Cardiac septum (tissue), 1 donor: ENCODE results near the gene CELF1. TPM values are rescaled to one million over a fixed set of nuclear protein-coding genes. Genes with fewer than 3 reads are reported as not detected.
"Not testable (repeated sequence)": the region's sequence is repeated elsewhere in the genome, so short reads cannot be mapped to it uniquely, and the experiment has no call there.

ENCODE experiments used
- DNase-seq: peaks from one replicate; pipeline ENCODE4 v3.0.0-alpha.2; 2020; ENCODE audit warnings: low spot score
- intact Hi-C: fragments of 100-400 bp; cut with DNase I; formaldehyde crosslinking; loops from one replicate; pipeline ENCODE4 v1.14.0; 2022
- total RNA-seq: library from RNA; stranded (reverse); fragmentation: NEBNext Ultra II Directional; extraction: Animal tissue kit (Norgen Biotek cat#: 25700); gene quantifications from one replicate; pipeline ENCODE4 v1.2.1, GENCODE V29; 2021
- donor health status: DM: no; HTN: no; CAD: no.

CELF1 gene
- total RNA-seq, 1 donor from 2014 or later, result 102 TPM

DNA sequence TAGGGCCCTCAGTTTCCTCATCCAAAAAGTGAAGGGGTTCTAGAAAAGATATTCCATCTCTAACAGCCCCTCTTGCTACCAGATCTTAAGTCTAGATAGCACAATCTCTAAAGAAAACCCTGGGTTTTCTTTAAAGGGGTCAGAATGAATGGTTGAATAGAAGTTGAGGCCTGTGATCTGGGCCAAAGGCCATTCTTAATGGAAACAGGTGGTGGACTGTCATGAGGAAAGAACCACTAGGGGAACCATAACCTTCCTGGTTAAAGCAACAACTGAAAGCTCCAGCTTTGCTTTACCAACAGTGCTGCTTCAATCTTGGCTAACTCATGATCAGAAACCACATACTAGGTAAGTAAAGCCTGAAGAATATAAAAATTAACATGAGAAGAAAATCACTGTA, 1.8 kb downstream of the CELF1 start:
- no peak for DNase-seq
- intact Hi-C loops, result loop anchor here (5.0 kb wide), 2 partner anchors 44 to 84 kb away; no protein-coding TSS in a partner anchor

DNA sequence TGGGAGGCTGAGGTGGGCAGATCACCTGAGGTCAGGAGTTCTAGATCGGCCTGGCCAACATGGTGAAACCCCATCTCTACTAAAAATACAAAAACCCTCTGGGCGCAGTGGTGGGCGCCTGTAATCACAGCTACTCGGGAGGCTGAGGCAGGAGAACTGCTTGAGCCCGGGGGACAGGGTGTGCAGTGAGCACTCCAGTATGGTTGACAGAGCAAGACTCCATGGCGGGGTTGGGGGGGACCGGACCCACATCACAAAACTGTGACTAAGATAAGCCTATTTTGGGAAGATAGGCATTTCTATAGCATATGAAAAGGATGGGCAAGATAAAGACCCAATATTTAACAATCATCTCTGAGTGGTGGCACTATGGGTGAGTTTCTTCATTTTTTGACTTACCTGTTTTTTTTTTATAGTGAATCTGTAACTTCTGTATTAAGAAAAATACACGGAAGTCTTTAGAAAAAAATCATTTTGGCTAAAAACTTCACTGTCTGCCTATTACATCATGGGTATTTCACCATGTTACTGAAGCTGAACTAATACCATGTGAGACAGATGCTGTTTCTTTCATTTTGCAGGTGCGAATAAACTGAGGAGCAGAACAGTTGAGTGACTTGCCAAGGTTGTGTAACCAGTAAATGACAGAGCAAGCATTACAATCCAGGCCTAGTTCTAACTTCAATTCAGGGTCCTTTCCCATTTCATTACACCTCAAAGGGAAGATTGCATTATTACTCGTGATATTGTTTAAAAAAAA, 2.5 kb downstream of the CELF1 start:
- intact Hi-C loops, result loop anchor here (5.0 kb wide), 2 partner anchors 43 to 83 kb away; no protein-coding TSS in a partner anchor

DNA sequence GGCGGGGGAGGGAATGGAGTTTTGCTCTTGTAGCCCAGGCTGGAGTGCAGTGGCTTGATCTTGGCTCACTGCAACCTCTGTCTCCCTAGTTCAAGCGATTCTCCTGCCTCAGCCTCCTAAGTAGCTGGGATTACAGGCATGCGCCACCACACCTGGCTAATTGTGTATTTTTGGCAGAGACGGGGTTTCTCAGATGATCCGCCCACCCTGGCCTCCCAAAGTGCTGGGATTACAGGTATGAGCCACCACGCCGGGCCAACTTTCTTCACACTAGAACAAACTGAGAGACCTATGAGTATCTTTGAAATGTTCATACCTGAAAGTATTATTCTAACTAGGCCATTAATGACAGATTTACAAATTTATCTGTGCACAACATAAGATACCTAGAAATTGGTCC, 6.7 kb downstream of the CELF1 start:
- not testable (repeated sequence) for DNase-seq

More for the DNA sequence above, 2.5 kb downstream of the CELF1 start:
- no peak for DNase-seq

DNA sequence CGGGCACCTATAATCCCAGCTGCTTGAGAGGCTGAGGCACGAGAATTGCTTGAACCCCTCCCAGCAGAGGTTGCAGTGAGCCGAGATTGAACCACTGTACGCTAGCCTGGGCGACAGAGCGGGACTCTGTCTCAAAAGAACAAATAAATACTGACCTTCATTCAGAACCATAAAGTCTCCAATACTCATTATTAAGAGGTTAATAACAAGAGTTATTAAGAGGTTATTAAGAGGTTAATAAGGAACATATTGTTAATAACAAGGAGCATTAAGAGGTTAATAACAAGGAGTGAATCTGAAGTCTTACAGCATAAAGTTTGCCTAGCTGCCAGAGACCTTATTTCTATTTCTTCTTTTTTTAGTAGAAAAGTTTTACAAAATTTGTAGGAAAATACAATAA, 7.6 kb downstream of the CELF1 start:
- DNase-seq, result no peak
- intact Hi-C loops, result no loop called here

More for the DNA sequence above, 6.7 kb downstream of the CELF1 start:
- intact Hi-C loops, result not testable (repeated sequence)

DNA sequence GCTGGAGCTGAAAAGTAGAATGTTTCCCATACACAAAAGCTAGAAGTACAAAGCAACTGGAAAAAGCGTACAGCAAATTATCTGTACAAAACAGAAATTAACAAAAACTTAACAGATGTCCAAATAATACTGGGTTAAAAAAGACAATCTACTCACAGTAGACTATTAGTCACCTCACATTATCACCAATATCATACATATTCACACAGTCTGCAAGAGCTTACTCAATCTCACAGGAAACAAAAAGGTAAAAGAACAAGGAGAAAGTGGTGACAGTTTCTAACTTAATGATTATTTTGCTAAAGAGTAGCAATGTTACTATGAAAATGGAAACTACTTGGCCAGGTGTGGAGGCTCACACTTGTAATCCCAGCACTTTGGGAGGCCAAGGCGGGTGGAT, 11.9 kb downstream of the CELF1 start:
- intact Hi-C loops, result no loop called here
- DNase-seq, result no peak

DNA sequence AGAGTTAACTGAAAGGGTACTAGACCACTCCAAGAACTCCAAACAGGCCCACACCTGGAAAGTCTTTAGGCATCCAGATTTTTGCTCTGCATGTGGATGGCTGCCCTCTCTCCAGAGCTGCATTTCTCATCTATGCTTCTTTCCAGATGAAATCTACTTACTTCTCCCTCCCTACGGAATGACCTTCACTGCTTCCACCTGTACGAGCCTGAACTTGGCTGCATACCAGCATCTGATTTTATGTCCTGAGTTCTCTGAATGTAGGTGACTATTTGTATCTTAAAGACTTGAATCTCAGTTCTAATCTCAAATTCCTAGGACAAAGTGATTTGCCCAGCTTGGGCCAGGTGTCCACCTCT, 13.3 kb downstream of the CELF1 start:
- DNase-seq, result no peak
- intact Hi-C loops, result no loop called here

DNA sequence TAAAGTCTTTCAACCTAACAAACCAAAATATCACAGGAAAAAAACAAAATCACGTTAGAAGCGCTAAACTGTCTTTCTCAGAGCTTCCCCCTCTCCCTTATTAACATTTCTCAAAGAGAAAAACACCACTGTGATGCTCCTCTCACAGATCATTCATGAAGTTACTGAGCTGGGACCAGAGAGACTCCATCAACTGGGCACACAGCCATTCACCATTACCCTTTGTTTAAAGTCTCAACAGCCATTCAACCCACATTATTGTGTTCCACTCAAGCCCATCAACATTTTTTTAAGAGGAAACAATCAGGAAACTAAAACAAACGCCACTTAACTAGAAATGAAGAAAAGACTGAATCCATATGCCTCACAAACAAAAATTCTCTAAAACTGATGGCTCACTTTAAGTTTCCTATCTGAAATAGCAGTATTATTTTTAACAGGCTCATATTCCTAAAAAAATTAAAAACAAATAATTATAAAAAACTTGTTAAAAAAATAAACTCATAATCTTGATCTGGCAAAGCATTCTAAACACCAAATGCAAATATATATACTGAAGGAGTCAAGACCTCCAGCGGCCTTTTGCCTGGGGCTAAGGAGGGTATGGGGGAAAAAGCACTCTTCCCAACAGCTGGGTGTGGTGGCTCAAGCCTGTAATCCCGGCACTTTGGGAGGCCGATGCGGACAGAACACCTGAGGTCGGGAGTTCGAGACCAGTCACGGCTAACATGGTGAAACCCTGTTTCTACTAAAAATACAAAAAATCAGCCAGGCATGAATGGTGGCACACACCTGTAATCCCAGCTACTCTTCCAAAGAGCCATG, 14.0 kb downstream of the CELF1 start:
- intact Hi-C loops, result no loop called here
- DNase-seq, result no peak

DNA sequence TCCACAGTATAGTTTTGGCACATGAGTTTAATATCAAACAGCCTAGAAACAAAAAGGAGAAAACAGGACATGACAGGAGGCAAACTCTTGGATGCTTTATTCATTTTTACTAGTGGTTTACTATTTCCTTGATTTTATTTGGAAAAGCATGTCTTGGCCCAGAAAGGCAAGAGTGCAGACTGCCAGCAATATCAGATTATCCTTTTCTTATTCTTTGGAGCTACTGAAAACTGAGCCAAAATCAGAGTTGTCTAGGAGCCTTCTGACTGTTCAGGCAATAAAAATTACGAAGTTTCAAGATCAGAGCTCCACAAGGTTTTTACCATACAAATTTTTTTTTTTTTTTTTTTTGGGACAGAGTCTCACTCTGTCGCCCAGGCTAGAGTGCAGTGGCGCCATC, 16.0 kb downstream of the CELF1 start:
- intact Hi-C loops, result no loop called here
- no peak for DNase-seq

DNA sequence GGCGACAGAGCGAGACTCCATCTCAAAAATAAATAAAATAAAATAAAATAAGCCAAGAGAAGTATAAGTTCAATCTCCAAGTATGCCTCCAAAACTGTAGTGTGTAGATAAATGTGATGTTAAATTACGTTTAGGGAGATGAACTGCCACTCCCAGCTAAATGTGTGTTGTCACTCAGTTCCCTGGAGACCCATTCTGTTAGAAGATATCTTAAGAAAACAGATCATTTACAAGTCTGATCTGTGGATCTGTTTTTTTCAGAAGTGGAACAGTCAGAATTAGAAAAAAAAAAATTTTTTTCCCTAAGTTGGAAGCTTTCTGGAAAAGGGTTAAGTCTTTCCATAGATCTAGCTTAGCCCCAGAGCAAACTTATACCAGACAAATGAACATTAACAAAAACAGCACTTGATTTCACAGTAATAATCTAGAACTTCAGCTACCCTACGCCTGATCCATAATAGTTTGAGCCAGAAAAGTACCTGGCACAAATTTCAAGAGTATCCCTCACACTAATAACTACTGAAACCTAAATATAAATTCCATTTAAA, 18.2 kb downstream of the CELF1 start:
- DNase-seq, result no peak
- intact Hi-C loops, result no loop called here

DNA sequence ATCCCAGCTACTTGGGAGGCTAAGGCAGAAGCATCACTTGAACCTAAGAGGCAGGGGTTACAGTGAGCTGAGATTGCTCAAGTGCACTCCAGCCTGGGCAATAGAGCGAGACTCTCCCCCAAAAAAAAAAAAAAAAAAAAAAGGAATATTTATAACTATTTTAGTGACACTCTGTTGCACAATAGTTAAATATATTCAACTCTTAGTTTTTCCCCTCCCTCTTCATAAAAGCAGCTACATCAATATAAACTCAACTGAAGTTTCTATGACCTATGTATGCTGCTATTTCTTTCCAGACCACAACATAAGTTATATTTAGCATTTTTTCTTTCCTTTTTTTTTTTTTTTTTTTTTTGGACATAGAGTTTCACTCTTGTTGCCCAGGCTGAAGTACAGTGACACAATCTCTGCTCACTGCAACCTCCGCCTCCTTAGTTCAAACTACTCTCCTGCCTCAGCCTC, 19.2 kb downstream of the CELF1 start:
- intact Hi-C loops, result no loop called here
- no peak for DNase-seq

DNA sequence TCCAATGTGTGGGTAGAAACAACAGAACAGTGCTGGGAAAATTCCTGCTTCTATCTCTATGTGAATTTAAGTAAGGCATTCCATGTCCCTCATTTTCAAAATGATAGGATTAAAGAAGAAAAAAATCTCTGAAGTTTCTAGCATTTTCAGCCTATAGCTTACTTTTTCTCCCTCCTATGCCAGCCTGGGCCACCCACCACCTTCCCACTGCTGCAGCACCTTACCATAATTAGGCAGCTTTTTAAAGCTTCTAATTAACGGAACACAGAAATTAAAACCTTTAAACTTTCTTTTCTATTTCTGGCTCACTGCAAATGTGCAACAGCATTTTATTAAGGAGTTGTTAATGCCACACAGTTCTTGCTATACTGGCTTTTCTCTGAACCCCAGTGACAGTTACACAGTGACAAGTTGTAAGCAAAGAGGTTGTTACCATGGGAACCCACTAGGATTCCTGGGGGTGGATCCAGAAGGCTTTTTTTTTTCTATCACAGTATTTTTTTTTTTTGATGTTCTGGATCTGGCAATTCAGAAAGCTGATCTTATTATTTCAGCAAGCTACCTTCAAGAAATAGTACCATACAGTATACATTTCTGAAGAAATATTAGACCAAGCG, 20.2 kb downstream of the CELF1 start:
- DNase-seq, result no peak
- intact Hi-C loops, result no loop called here

DNA sequence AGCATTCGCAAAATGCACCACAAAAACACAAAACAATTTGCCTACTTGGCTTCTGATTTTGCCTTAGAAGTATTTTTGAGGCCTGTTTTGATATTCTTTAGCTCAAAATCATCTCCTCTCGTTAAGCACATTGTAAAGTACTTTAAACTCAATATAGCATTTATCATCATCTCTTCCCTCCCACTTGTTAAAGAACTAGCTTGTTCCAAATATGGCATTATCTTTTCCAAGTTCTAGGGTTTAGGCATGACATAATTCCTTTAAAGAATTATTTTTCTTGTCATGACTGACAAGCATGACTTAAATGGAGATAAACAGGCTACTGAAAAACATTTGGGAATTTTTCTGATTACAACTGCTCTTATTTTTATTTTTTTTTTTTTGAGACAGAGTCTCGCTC, 21.3 kb downstream of the CELF1 start:
- no peak for DNase-seq
- intact Hi-C loops, result no loop called here

DNA sequence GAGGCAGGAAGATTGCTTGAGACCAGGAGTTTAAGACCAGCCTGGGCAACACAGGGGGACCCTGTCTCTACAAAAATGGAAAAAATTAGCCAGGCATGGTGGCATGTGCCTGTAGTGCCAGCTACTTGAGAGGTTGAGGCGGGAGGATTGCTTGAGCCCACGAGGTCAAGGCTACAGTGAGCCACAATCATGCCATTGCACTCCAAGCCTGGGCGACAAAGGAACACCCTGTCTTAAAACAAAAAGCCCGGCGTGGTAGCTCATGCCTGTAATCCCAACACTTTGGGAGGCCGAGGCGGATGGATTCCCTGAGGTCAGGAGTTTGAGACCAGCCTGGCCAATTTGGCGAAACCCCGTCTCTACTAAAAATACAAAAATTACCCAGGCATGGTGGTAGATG, 22.2 kb downstream of the CELF1 start:
- DNase-seq, intact Hi-C loops: not testable (repeated sequence)

DNA sequence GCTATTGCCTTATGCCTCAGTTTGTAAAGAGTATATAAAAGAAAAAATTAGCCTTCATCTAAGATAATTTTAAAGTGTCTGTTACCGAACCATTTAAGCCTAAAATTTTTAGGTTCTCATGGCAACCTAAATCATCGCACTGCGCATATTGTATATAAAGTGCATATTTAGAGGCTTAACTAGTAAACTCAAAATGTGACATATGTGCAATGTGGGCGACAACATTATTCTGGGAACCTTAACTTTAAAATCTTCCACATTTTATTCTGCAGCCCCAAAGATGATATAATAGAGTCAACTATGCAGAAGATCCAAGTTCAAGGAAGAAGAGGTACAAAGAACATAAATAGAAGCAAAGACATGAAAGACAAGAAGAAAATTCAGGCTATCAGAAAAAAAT, 23.0 kb downstream of the CELF1 start:
- DNase-seq, result no peak
- intact Hi-C loops, result no loop called here

DNA sequence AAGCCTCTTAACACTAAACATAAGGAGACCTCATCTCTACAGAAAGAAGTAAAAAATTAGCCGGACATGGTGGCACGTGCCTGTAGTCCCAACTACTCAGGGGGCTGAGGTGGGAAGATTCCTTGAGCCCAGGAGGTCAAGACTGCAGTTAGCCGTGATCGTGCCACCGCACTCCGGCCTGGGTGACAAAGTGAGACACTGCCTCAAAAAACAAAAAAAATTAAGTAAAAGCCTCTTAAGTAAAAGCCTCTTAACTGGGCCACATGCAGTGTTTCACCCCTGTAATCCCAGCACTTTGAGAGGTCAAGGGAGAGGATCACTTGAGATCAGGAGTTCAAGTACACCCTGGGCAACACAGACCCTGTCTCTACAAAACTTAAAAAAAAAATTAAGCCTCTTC, 25.7 kb downstream of the CELF1 start:
- DNase-seq, result no peak
- intact Hi-C loops, result no loop called here

DNA sequence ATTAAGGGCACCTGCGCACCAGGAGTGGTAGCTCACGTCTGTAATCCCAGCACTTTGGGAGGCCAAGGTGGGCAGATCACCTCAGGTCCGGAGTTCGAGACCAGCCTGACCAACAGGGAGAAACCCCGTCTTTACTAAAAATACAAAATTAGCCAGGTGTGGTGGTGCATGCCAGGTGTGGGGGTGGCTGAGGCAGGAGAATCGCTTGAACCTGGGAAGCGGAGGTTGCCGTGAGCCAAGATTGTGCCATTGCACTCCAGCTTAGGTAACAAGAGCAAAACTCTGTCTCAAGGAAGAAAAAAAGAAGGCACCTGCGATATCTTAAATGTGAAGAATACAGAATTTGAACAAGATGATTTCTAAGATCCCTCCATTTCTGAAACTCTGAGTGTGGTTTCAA, 26.9 kb downstream of the CELF1 start:
- intact Hi-C loops, DNase-seq: not testable (repeated sequence)

DNA sequence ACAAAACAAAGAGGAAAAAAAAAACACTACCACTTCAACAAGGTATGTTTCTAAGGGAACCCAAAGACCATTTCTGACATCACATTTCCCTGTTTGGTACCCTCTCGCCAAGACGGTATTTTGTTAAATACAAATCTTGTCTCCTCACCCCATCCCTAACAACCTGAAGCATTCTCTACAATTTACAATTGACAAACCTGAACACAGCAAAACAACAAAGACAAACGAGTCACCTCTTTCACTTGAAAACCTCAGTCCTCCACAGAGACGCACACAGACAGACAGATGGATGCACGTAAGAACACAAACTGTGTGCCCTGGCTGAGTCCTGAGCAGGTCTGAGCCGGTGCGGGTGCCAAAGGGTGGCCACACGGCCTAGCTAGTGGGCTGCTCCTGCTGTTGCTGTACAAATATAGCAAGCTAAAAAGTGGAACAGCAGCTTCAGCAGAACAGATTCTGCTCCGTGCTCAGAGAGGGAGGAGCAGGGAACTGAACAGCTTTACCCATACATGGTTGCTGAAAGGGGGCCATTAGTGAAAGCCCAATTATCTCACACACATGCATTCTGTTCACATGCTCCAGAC, 28.5 kb downstream of the CELF1 start:
- DNase-seq, result peak; percentile 78
- intact Hi-C loops, result no loop called here

DNA sequence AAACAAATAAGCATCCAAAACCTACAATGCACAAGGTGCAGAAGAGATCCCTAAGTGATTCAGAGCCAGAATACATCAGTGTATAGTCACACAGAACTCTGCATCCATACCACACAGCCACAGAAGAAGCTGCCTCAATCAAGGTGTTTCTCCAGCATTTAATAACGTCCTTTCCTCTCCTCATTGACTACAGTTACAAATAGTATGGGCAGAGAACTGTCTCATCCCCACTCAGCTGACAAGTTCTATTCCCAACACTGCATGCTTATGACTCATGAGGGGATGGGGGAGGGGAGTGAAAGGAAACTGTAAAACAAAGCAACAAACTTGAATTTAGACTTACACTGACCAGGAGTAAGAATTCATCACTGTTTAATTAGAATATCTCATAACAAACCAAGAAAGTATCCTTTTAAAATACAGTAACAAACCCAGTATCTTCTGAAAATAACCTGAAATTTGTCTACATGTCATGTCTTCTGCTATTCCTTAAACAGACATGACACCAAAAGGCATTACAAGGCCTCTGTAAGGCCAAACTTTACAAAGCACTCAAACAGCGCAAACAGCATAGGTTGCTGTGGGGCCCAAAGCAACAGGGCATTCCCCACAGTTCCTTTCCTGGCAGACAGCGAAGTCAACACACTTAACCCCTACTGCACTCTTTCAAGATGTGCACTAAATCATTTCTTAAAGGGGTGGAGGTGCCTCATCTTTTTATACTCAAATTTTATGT, 29.3 kb downstream of the CELF1 start:
- no peak for DNase-seq
- intact Hi-C loops, result no loop called here
